DOHH2 (cell line): ENCODE data around the gene ZSCAN21.

ENCODE experiments used
- CTCF ChIP-seq: fragments of 200-600 bp; sonication (generic); IDR thresholded peaks from one replicate; pipeline ENCODE4 v1.5.1; 2014; ENCODE audit warnings: antibody characterized with exemption, mild to moderate bottlenecking, low read depth, low read length; ENCODE audit not compliant: poor library complexity, severe bottlenecking
- EZH2phosphoT487 ChIP-seq: fragments of 200-600 bp; sonication (generic); IDR thresholded peaks from 2 replicates; pipeline ENCODE4 v1.6.1; 2017; ENCODE audit warnings: borderline replicate concordance, mild to moderate bottlenecking, antibody characterized with exemption, low read length, moderate library complexity, mixed read lengths

GRCh38 chr7:100010901-100011300 lies 38.7 kb upstream of the ZSCAN21 start:
- TF ChIP-seq CTCF, result no peak
- no peak for TF ChIP-seq EZH2phosphoT487
